GM21360 (cell line): ENCODE data around the gene LRRC8D.
"Not testable (repeated sequence)": the region's sequence is repeated elsewhere in the genome, so short reads cannot be mapped to it uniquely, and the experiment has no call there.

Experiments used
- ATAC-seq: cut with Tn5 transposase; IDR thresholded peaks from one replicate; pipeline ENCODE4 v1.9.1; 2021; ENCODE audit warnings: mild to moderate bottlenecking, moderate library complexity; ENCODE audit not compliant: unreplicated experiment

The LRRC8D gene

GRCh38 chr1:89820422-89821321 is at the start of gene LRRC8D:
LRRC8D (plus strand) TSS chr1:89821032; CDS start chr1:89933069, 112,037 bp downstream.
- ATAC-seq, result peak; percentile 74

GRCh38 chr1:89771991-89772560 is 48.8 kb upstream of the LRRC8D start:
- no peak for ATAC-seq

- ATAC-seq, result not testable (repeated sequence)
These were observed 44.7 kb upstream of the LRRC8D start for GRCh38 chr1:89776104-89776503.

GRCh38 chr1:89777271-89777670 is 43.6 kb upstream of the LRRC8D start:
- not testable (repeated sequence) for ATAC-seq

GRCh38 chr1:89779151-89779940 is 41.5 kb upstream of the LRRC8D start:
- no peak for ATAC-seq

GRCh38 chr1:89780721-89781120 is 40.1 kb upstream of the LRRC8D start:
- ATAC-seq, result no peak

GRCh38 chr1:89781494-89782126 is 39.2 kb upstream of the LRRC8D start:
- peak; percentile 87 for ATAC-seq

- ATAC-seq, result no peak
These were observed 34.1 kb upstream of the LRRC8D start for GRCh38 chr1:89786628-89787214.

GRCh38 chr1:89790592-89790991 is 30.2 kb upstream of the LRRC8D start:
- ATAC-seq, result no peak

- ATAC-seq, result no peak
These were observed 29.6 kb upstream of the LRRC8D start for GRCh38 chr1:89791064-89791726.

- no peak for ATAC-seq
These were observed 26.4 kb upstream of the LRRC8D start for GRCh38 chr1:89794406-89794805.

- not testable (repeated sequence) for ATAC-seq
These were observed 25.3 kb upstream of the LRRC8D start for GRCh38 chr1:89795571-89795970.

- ATAC-seq, result not testable (repeated sequence)
These were observed 23.0 kb upstream of the LRRC8D start for GRCh38 chr1:89797876-89798275.

GRCh38 chr1:89799495-89799894 is 21.3 kb upstream of the LRRC8D start:
- no peak for ATAC-seq

GRCh38 chr1:89800022-89800655 is 20.7 kb upstream of the LRRC8D start:
- no peak for ATAC-seq

GRCh38 chr1:89800718-89801117 is 20.1 kb upstream of the LRRC8D start:
- no peak for ATAC-seq

GRCh38 chr1:89802051-89802450 is 18.8 kb upstream of the LRRC8D start:
- ATAC-seq, result no peak

- no peak for ATAC-seq
These were observed 18.0 kb upstream of the LRRC8D start for GRCh38 chr1:89802841-89803240.

- ATAC-seq, result peak; percentile 75
These were observed 16.1 kb upstream of the LRRC8D start for GRCh38 chr1:89804642-89805237.
